ENCODE measurements around the gene MRPL34.

The MRPL34 gene

DNA sequence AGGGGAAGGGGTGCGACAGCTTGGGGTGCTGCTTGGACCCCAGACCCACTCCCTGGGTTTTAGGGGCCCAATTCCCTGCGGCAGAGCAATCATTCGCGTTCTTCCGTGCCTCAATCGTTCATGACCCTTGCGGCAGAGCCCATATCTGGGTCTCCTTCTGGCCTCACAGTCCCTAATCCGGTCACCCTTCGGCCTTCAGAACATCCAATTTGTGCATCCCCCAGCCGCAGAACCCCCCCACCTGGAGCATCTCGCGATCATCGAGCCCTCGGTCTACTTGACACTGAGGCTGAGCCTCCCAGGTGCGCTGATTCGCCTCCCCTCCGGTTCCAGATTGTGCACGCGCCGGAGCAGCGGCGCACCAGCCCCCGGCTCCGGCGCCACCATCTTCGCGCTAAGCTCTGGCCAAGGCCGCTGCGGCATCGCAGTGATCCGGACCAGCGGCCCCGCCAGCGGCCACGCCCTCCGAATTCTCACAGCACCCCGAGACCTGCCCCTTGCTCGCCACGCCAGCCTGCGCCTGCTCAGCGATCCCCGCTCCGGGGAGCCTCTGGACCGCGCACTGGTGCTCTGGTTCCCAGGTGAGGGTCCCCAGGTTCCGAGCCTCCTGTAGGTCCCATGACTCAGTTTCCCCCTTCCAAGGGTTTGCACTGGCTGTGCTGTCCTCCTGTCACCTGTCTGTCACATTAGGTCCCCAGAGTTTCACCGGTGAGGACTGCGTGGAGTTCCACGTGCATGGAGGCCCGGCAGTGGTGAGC, 32.2 kb downstream of the MRPL34 start:
- H3K36me3 ChIP-seq (ENCODE audit: control insufficient read depth, insufficient read depth, low read length) = peaks cover 14% of the 10 kb centered on the region
- H3K4me3 ChIP-seq (ENCODE audit: low read depth, low read length) = peak overlapping the region; percentile 93
- H3K27me3 ChIP-seq (ENCODE audit: control insufficient read depth, insufficient read depth, low read length) = no peaks in the 10 kb centered on the region
- H3K27ac ChIP-seq (ENCODE audit: low read depth, low read length) = peak overlapping the region; percentile 64
- peak overlapping the region; percentile 81 for H3K9ac ChIP-seq (ENCODE audit: low read depth, low read length)
- peaks cover 9% of the 10 kb centered on the region; the same call in 1 of the 2 replicates for H3K4me1 ChIP-seq (ENCODE audit: control insufficient read depth, insufficient read depth, low read length)
- no peaks in the 10 kb centered on the region for H3K9me3 ChIP-seq (ENCODE audit: control insufficient read depth, insufficient read depth, low read length)

DNA sequence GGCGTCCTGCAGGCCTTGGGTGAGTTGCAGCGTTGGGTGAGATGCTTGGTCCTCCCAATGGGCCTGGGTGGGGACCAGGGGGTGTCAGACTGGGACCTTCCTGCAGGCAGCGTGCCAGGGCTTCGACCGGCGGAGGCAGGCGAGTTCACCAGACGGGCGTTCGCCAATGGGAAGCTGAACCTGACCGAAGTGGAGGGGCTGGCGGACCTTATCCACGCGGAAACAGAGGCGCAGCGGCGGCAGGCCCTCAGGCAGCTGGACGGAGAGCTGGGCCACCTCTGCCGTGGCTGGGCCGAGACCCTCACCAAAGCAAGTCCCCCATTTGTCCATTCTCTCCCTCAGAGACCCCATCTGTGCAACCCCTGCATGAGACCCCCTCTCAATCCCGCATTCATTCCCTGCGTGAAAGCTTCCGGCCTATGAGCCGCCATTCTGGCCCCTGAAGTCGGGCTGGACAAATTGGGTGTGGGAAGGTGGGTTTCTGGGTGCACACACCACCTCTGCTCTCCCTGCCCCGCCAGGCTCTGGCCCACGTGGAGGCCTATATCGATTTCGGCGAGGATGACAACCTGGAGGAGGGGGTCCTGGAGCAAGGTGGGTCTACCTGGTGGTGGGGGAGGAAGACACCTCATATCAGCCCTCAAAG, 32.9 kb downstream of the MRPL34 start:
- Histone ChIP-seq H3K4me1 (ENCODE audit: control insufficient read depth, insufficient read depth, low read length) (peaks cover 9% of the 10 kb centered on the region; the same call in 1 of the 2 replicates), H3K9ac (ENCODE audit: low read depth, low read length) (no peak overlapping the region), H3K4me3 (ENCODE audit: low read depth, low read length) (peak overlapping the region; percentile 93), H3K36me3 (ENCODE audit: control insufficient read depth, insufficient read depth, low read length) (peaks cover 14% of the 10 kb centered on the region), H3K9me3 (ENCODE audit: control insufficient read depth, insufficient read depth, low read length) (no peaks in the 10 kb centered on the region), H3K27me3 (ENCODE audit: control insufficient read depth, insufficient read depth, low read length) (no peaks in the 10 kb centered on the region), H3K27ac (ENCODE audit: low read depth, low read length) (no peak overlapping the region)

DNA sequence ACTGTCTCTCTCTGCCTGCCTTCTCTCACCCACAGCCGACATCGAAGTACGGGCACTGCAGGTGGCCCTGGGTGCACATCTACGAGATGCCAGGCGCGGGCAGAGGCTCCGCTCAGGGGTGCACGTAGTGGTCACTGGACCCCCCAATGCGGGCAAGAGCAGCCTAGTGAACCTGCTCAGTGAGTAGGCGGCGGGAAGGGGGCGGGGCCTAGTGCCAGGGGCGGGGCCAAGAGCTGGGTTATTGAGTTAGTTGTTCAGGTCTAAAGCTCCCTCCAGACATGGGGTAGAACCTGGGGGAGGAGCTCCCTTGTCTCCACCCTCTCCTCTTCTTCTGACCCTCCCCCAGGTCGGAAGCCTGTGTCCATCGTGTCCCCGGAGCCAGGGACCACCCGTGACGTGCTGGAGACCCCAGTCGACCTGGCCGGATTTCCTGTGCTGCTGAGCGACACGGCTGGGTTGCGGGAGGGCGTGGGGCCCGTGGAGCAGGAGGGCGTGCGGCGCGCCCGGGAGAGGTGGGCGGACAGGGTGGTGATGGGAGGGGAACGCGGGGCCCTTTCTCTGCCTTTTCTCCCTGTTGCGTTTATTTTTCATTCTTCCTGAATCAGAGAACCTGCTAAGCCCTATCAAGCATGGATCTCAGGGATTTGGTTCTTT, 33.5 kb downstream of the MRPL34 start:
- Histone ChIP-seq H3K4me3 (ENCODE audit: low read depth, low read length) (no peak overlapping the region), H3K4me1 (ENCODE audit: control insufficient read depth, insufficient read depth, low read length) (peaks cover 9% of the 10 kb centered on the region; the same call in 1 of the 2 replicates), H3K27ac (ENCODE audit: low read depth, low read length) (no peak overlapping the region)

DNA sequence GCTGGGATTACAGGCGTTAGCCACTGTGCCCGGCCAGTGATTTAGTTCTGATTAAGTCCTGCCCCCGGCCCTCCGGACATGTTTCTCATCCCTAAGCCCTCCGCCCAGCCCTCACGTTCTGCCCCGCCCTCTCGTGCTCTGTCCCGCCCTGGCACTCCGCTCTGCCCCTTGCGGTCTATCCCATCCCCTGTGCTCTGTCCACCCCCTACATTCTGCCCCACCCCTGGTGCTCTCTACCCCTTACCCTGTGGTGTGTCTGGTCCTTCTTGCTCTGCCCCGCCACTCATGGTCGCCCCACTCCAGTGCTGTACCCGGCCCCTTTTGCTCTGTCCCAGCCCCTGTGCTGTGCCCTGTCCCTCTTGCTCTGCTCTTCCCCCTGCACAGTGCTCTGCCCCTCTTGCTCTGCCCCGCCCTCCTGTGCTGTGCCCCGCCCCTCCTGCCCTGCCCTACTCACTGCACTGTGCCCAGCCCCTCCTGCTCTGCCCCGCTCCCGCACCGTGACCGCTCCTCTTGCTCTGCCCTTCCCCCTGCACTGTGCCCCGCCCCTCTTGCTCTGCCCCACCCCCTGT, 34.7 kb downstream of the MRPL34 start:
- Histone ChIP-seq H3K36me3 (ENCODE audit: control insufficient read depth, insufficient read depth, low read length) (peaks cover 14% of the 10 kb centered on the region), H3K9me3 (ENCODE audit: control insufficient read depth, insufficient read depth, low read length) (no peaks in the 10 kb centered on the region), H3K9ac (ENCODE audit: low read depth, low read length) (no peak overlapping the region), H3K4me1 (ENCODE audit: control insufficient read depth, insufficient read depth, low read length) (peaks cover 9% of the 10 kb centered on the region; the same call in 1 of the 2 replicates), H3K27ac (ENCODE audit: low read depth, low read length) (no peak overlapping the region), H3K4me3 (ENCODE audit: low read depth, low read length) (no peak overlapping the region), H3K27me3 (ENCODE audit: control insufficient read depth, insufficient read depth, low read length) (no peaks in the 10 kb centered on the region)

More for the DNA sequence above, 33.5 kb downstream of the MRPL34 start:
- Histone ChIP-seq H3K9ac (ENCODE audit: low read depth, low read length) (no peak overlapping the region), H3K36me3 (ENCODE audit: control insufficient read depth, insufficient read depth, low read length) (peaks cover 14% of the 10 kb centered on the region), H3K27me3 (ENCODE audit: control insufficient read depth, insufficient read depth, low read length) (no peaks in the 10 kb centered on the region), H3K9me3 (ENCODE audit: control insufficient read depth, insufficient read depth, low read length) (no peaks in the 10 kb centered on the region)

DNA sequence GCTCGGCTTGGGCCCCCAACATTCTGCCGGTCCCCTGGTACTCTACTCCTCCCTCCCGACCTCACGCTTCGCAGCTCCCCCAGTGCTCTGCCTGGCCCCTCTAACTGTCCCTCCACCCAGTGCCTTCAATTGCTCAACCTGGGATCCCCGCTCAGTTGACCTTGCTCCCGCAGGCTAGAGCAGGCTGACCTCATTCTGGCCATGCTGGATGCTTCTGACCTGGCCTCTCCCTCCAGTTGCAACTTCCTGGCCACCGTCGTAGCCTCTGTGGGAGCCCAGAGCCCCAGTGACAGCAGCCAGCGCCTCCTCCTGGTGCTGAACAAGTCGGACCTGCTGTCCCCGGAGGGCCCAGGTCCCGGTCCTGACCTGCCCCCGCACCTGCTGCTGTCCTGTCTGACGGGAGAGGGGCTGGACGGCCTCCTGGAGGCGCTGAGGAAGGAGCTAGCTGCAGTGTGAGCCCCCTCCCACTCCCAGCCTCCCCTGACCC, 35.2 kb downstream of the MRPL34 start:
- H3K9ac ChIP-seq (ENCODE audit: low read depth, low read length) = no peak overlapping the region
- H3K9me3 ChIP-seq (ENCODE audit: control insufficient read depth, insufficient read depth, low read length) = no peaks in the 10 kb centered on the region
- no peak overlapping the region for H3K27ac ChIP-seq (ENCODE audit: low read depth, low read length)
- H3K36me3 ChIP-seq (ENCODE audit: control insufficient read depth, insufficient read depth, low read length) = peaks cover 14% of the 10 kb centered on the region
- H3K27me3 ChIP-seq (ENCODE audit: control insufficient read depth, insufficient read depth, low read length) = no peaks in the 10 kb centered on the region
- H3K4me1 ChIP-seq (ENCODE audit: control insufficient read depth, insufficient read depth, low read length) = peaks cover 9% of the 10 kb centered on the region; the same call in 1 of the 2 replicates
- no peak overlapping the region for H3K4me3 ChIP-seq (ENCODE audit: low read depth, low read length)

DNA sequence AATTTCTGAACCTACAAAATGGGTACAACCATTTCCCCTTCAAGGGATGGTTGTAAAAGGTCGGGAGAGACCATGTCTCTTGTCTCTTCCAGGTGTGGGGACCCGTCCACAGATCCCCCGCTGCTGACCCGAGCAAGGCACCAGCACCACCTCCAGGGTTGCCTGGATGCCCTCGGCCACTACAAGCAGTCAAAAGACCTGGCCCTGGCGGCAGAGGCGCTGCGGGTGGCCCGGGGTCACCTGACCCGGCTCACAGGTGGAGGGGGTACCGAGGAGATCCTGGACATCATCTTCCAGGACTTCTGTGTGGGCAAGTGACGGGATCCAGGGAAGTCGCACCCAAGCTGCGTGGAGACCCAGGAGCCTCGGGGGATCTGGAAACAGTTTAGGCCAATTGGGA, 35.7 kb downstream of the MRPL34 start:
- Histone ChIP-seq H3K36me3 (ENCODE audit: control insufficient read depth, insufficient read depth, low read length) (peaks cover 14% of the 10 kb centered on the region), H3K4me1 (ENCODE audit: control insufficient read depth, insufficient read depth, low read length) (peaks cover 9% of the 10 kb centered on the region; the same call in 1 of the 2 replicates), H3K4me3 (ENCODE audit: low read depth, low read length) (no peak overlapping the region), H3K27me3 (ENCODE audit: control insufficient read depth, insufficient read depth, low read length) (no peaks in the 10 kb centered on the region), H3K9ac (ENCODE audit: low read depth, low read length) (no peak overlapping the region), H3K9me3 (ENCODE audit: control insufficient read depth, insufficient read depth, low read length) (no peaks in the 10 kb centered on the region), H3K27ac (ENCODE audit: low read depth, low read length) (no peak overlapping the region)

DNA sequence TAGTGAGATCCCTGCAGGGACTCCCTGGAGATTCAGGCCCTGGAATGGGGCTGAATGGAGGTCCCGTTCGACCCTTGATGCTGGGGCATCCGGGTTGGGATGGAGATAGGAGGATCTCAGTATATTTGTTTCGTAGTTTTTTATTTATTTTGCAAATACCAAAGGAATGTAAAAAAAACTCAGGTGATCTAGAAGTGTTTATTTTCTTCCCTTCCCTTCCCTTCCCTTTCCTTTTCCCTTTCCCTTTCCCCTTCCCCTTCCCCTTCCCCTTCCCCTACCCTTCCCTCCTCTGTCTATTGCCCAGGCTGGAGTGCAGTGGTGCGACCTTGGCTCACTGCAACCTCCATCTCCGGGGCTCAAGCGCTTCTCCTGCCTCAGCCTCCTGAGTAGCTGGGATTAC, 36.2 kb downstream of the MRPL34 start:
- Histone ChIP-seq H3K36me3 (ENCODE audit: control insufficient read depth, insufficient read depth, low read length) (peaks cover 14% of the 10 kb centered on the region), H3K4me1 (ENCODE audit: control insufficient read depth, insufficient read depth, low read length) (peaks cover 9% of the 10 kb centered on the region; the same call in 1 of the 2 replicates), H3K9ac (ENCODE audit: low read depth, low read length) (no peak overlapping the region), H3K9me3 (ENCODE audit: control insufficient read depth, insufficient read depth, low read length) (no peaks in the 10 kb centered on the region), H3K4me3 (ENCODE audit: low read depth, low read length) (no peak overlapping the region), H3K27me3 (ENCODE audit: control insufficient read depth, insufficient read depth, low read length) (no peaks in the 10 kb centered on the region), H3K27ac (ENCODE audit: low read depth, low read length) (no peak overlapping the region)

DNA sequence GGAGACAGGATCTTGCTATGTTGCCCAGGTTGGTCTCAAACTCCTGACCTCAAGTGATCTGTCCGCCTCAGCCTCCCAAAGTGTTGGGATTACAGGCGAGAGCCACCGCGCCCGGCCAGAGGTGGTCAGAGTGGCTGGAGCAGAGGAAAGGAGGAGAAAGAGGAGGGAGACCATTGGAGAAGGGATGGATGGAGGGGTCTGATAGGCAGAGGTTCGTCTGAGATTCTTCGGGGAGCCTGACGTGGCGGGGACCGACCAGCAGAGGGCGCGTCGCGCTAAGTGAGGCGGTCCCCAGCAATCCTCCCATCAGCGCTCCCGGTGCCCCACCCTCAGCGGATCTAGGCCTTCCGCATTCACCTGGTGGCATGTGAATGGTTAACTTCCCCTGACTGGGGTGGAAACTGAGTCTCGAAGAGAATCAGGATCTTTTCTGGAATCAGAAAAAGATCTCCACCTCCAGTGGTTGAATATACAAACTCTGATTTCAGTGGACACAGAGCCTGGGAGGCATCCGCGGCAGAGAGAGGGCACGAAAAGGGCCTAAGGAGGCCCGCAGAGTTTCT, 40.5 kb downstream of the MRPL34 start:
- Histone ChIP-seq H3K27ac (ENCODE audit: low read depth, low read length) (no peak overlapping the region), H3K4me1 (ENCODE audit: control insufficient read depth, insufficient read depth, low read length) (peaks cover 4% of the 10 kb centered on the region; the same call in 1 of the 2 replicates), H3K4me3 (ENCODE audit: low read depth, low read length) (no peak overlapping the region), H3K9me3 (ENCODE audit: control insufficient read depth, insufficient read depth, low read length) (no peaks in the 10 kb centered on the region), H3K27me3 (ENCODE audit: control insufficient read depth, insufficient read depth, low read length) (no peaks in the 10 kb centered on the region), H3K36me3 (ENCODE audit: control insufficient read depth, insufficient read depth, low read length) (peaks cover 10% of the 10 kb centered on the region), H3K9ac (ENCODE audit: low read depth, low read length) (no peak overlapping the region)

DNA sequence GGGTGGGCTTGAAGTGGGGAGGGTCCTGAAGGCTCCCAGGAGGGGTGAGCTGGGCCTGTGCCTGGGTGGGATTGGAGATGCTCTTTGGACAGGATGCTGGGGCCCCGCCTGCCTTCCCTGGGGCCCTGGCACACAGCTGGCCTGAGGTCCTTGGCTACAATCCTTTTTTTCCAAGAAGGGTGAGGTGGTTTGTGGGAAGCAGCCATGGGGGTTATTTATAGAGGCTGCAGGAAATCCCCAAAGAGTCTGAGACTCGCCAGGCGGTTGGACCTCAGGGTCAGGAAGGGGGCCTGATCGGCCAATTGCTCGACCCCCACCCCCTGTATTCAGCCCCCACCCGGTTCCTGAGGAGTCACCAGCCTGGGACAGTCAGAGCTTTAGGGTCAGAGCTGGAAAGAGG, 41.7 kb downstream of the MRPL34 start:
- Histone ChIP-seq H3K36me3 (ENCODE audit: control insufficient read depth, insufficient read depth, low read length) (peaks cover 2% of the 10 kb centered on the region; the same call in 1 of the 2 replicates), H3K4me3 (ENCODE audit: low read depth, low read length) (no peak overlapping the region), H3K9me3 (ENCODE audit: control insufficient read depth, insufficient read depth, low read length) (no peaks in the 10 kb centered on the region), H3K9ac (ENCODE audit: low read depth, low read length) (no peak overlapping the region), H3K4me1 (ENCODE audit: control insufficient read depth, insufficient read depth, low read length) (peaks cover 4% of the 10 kb centered on the region; the same call in 1 of the 2 replicates), H3K27me3 (ENCODE audit: control insufficient read depth, insufficient read depth, low read length) (no peaks in the 10 kb centered on the region), H3K27ac (ENCODE audit: low read depth, low read length) (no peak overlapping the region)

DNA sequence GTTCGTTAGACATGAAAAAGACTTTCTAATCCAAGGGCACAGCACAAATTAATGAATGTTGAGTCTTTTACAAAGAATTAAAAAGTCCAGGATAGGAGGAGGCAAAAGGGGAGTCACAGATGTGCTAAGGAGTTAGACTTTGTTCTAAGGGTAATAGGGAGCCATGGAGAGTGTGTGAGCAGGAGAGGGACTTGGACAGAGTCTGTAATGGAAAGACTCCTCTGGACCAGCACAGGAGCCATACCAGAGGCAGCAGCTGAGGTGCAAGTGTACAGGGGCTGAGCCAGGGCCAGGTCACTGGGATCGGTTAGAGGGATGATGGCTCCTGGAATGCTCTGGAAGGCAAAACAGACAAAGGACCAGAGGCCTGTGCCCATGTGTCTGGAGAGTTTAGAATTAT, 42.2 kb downstream of the MRPL34 start:
- no peaks in the 10 kb centered on the region for H3K36me3 ChIP-seq (ENCODE audit: control insufficient read depth, insufficient read depth, low read length)
- H3K9me3 ChIP-seq (ENCODE audit: control insufficient read depth, insufficient read depth, low read length) = no peaks in the 10 kb centered on the region
- H3K9ac ChIP-seq (ENCODE audit: low read depth, low read length) = no peak overlapping the region
- H3K27me3 ChIP-seq (ENCODE audit: control insufficient read depth, insufficient read depth, low read length) = no peaks in the 10 kb centered on the region
- no peak overlapping the region for H3K27ac ChIP-seq (ENCODE audit: low read depth, low read length)
- H3K4me3 ChIP-seq (ENCODE audit: low read depth, low read length) = no peak overlapping the region
- peaks cover 4% of the 10 kb centered on the region; the same call in 1 of the 2 replicates for H3K4me1 ChIP-seq (ENCODE audit: control insufficient read depth, insufficient read depth, low read length)
